Liver (tissue), 9 donors: ENCODE data around the gene DPPA4. TPM values are rescaled to one million over a fixed set of nuclear protein-coding genes. Genes with fewer than 3 reads are reported as not detected.

Experiments
- DNase-seq: peaks from one replicate; pipeline ENCODE4 v3.0.0-alpha.2; 2017; ENCODE audit warnings: low spot score
- H3K27ac ChIP-seq, 2 donors: one replicate each; pipeline ENCODE4 v1.7.0; 2013; ENCODE audit warnings: inconsistent platforms in 2 of 2, low read length in 2 of 2, control low read depth in 1 of 2, low read depth in 1 of 2, mild to moderate bottlenecking in 1 of 2
- H3K27me3 ChIP-seq, 4 donors: one replicate each; pipeline versions ENCODE4 v1.6.1 to v1.7.0; 2013; ENCODE audit warnings: low read length in 3 of 4, inconsistent platforms in 1 of 4, mild to moderate bottlenecking in 1 of 4, moderate library complexity in 1 of 4; ENCODE audit not compliant: control insufficient read depth in 4 of 4, insufficient read depth in 4 of 4
- H3K36me3 ChIP-seq, 4 donors: one replicate each; pipeline versions ENCODE4 v1.6.1 to v1.7.0; 2013; ENCODE audit warnings: low read length in 3 of 4, mild to moderate bottlenecking in 3 of 4, low read depth in 1 of 4, moderate library complexity in 1 of 4; ENCODE audit not compliant: control insufficient read depth in 4 of 4, insufficient read depth in 3 of 4
- H3K4me1 ChIP-seq, 4 donors: one replicate each; pipeline versions ENCODE4 v1.6.1 to v1.7.0; 2013; ENCODE audit warnings: low read length in 3 of 4, mild to moderate bottlenecking in 3 of 4, moderate library complexity in 1 of 4; ENCODE audit not compliant: control insufficient read depth in 4 of 4, insufficient read depth in 4 of 4
- H3K4me3 ChIP-seq, 3 donors: one replicate each; pipeline versions ENCODE4 v1.6.1 to v1.7.0; 2013; ENCODE audit warnings: low read length in 3 of 3, control low read depth in 1 of 3, low read depth in 1 of 3, mild to moderate bottlenecking in 1 of 3
- H3K9ac ChIP-seq, 2 donors: one replicate each; pipeline ENCODE4 v1.7.0; 2013; ENCODE audit warnings: low read length in 2 of 2, mild to moderate bottlenecking in 2 of 2, moderate library complexity in 2 of 2, control low read depth in 1 of 2, low read depth in 1 of 2
- H3K9me3 ChIP-seq, 4 donors: one replicate each; pipeline versions ENCODE4 v1.6.1 to v1.7.0; 2013; ENCODE audit warnings: low read length in 3 of 4; ENCODE audit not compliant: control insufficient read depth in 4 of 4
- ATF3 ChIP-seq: IDR thresholded peaks from 2 replicates; pipeline ENCODE4 v1.6.1; 2016; ENCODE audit warnings: antibody characterized with exemption
- FOXA1 ChIP-seq: IDR thresholded peaks from 2 replicates; pipeline ENCODE4 v1.6.1; 2016; ENCODE audit warnings: antibody characterized with exemption
- FOXA2 ChIP-seq: IDR thresholded peaks from 2 replicates; pipeline ENCODE4 v1.6.1; 2016; ENCODE audit warnings: antibody characterized with exemption
- GABPA ChIP-seq, 2 donors: IDR thresholded peaks in 1 of 2; conservative IDR thresholded peaks in 1 of 2; 2 replicates each; pipeline ENCODE4 v1.6.1; 2016; ENCODE audit warnings: antibody characterized with exemption in 2 of 2, mild to moderate bottlenecking in 1 of 2, moderate library complexity in 1 of 2
- HNF4A ChIP-seq, 2 donors: conservative IDR thresholded peaks; 2 replicates each; pipeline ENCODE4 v1.6.1; 2016; ENCODE audit warnings: antibody characterized with exemption in 2 of 2, mild to moderate bottlenecking in 2 of 2
- HNF4G ChIP-seq: IDR thresholded peaks from 2 replicates; pipeline ENCODE4 v1.6.1; 2016; ENCODE audit warnings: antibody characterized with exemption
- MAX ChIP-seq: IDR thresholded peaks from 2 replicates; pipeline ENCODE4 v1.6.1; 2016; ENCODE audit warnings: antibody characterized with exemption
- NR2F2 ChIP-seq: IDR thresholded peaks from 2 replicates; pipeline ENCODE4 v1.6.1; 2016; ENCODE audit warnings: antibody characterized with exemption
- RAD21 ChIP-seq, 2 donors: IDR thresholded peaks; 2 replicates each; pipeline ENCODE4 v1.6.1; 2016; ENCODE audit warnings: antibody characterized with exemption in 2 of 2, mild to moderate bottlenecking in 2 of 2
- REST ChIP-seq: IDR thresholded peaks from 2 replicates; pipeline ENCODE4 v1.6.1; 2016; ENCODE audit warnings: antibody characterized with exemption, mild to moderate bottlenecking
- RXRA ChIP-seq, 2 donors: IDR thresholded peaks; 2 replicates each; pipeline ENCODE4 v1.6.1; 2017 to 2018; ENCODE audit warnings: antibody characterized with exemption in 2 of 2, mild to moderate bottlenecking in 1 of 2
- TAF1 ChIP-seq: conservative IDR thresholded peaks from 2 replicates; pipeline ENCODE4 v1.6.1; 2016; ENCODE audit warnings: antibody characterized with exemption, mild to moderate bottlenecking
- YY1 ChIP-seq: IDR thresholded peaks from 2 replicates; pipeline ENCODE4 v1.6.1; 2016; ENCODE audit warnings: antibody characterized with exemption, mild to moderate bottlenecking
- WGBS: extraction: QIAGEN DNeasy Blood & Tissue Kit; methylation state at CpG from one replicate; pipeline ENCODE4 v1.1.7; 2013; 5-methylcytosine and 5-hydroxymethylcytosine counted together
- polyA plus RNA-seq, 2 donors: library from polyadenylated mRNA; stranded (reverse) in 1 of 2; unstranded in 1 of 2; fragments of 200-250 nt in 1 of 2; fragments of >200 nt in 1 of 2; fragmentation: Nextera tagmentation in 1 of 2; extraction: Ambion mirVana in 1 of 2; gene quantifications; one replicate each; pipeline versions ENCODE4 v1.2.1 to v1.2.3, GENCODE V29; 2013 to 2015
- total RNA-seq, 2 donors: library from RNA; depleted of rRNA; stranded (reverse); fragments of >200 nt; gene quantifications; one replicate each; pipeline ENCODE4 v1.2.3, GENCODE V29; 2014
- donor health status: healthy.
- donor health status: healthy.
- donor health status: healthy.
- donor health status: healthy.
- donor health status: healthy.

DPPA4 gene
- total and polyA plus RNA-seq, 4 donors = 0.12 to 3.1 (median 0.28) TPM

GRCh38 chr3:109338322-109338721 is 976 bp upstream of the DPPA4 start (continued):
- TF ChIP-seq NR2F2 (no peak), YY1 (peak; percentile 18), FOXA1 (no peak), MAX (no peak), TAF1 (no peak), ATF3 (no peak)

GRCh38 chr3:109336291-109336861 is 970 bp downstream of the DPPA4 start:
- peak overlapping the region; percentile 93 to 96 for H3K9ac ChIP-seq
- H3K9me3 ChIP-seq = no peaks in the 10 kb centered on the region
- peak overlapping the region; percentile 67 to 88 for H3K27ac ChIP-seq
- H3K36me3 ChIP-seq = no peaks in the 10 kb centered on the region
- WGBS = 9% methylated on average over 17 of the region's 17 CpGs
- peak; percentile 49 for DNase-seq
- TF ChIP-seq YY1 (peak; percentile 83), RXRA (IDR thresholded peaks at IDR 0.05) (peak in 1 of 2 donors; percentile 12), HNF4A (conservative IDR thresholded peaks at IDR 0.05) (peak in 1 of 2 donors; percentile 43), TAF1 (peak; percentile 76), REST (peak; percentile 76), GABPA (IDR thresholded peaks at IDR 0.05 in 1 of 2, conservative IDR thresholded peaks at IDR 0.05 in 1 of 2) (no peak), RAD21 (IDR thresholded peaks at IDR 0.05) (peak in 1 of 2 donors; percentile 42), FOXA2 (no peak)
- H3K27me3 ChIP-seq = no peaks in the 10 kb centered on the region
- H3K4me3 ChIP-seq = peak overlapping the region; percentile 63 to 91 (median 75)
- H3K4me1 ChIP-seq = peaks cover 0 to 26% (median 13%) of the 10 kb centered on the region in 4 donors

- Histone ChIP-seq H3K4me1 (peaks cover 0 to 26% (median 12%) of the 10 kb centered on the region in 4 donors), H3K36me3 (no peaks in the 10 kb centered on the region), H3K9me3 (no peaks in the 10 kb centered on the region), H3K27ac (no peak overlapping the region), H3K4me3 (no peak overlapping the region), H3K27me3 (no peaks in the 10 kb centered on the region), H3K9ac (no peak overlapping the region)
- no peak for TF ChIP-seq REST
- TF ChIP-seq HNF4G = no peak
- TF ChIP-seq RAD21 (IDR thresholded peaks at IDR 0.05) = no peak
- no peak for DNase-seq
- WGBS = 89% methylated on average over 1 of the region's 1 CpG
Observed at GRCh38 chr3:109334572-109334971, 2.8 kb downstream of the DPPA4 start.
